Retinal pigment epithelial cell (primary cell): Measurements from ENCODE around the gene UBE2Q2.
"Not testable (repeated sequence)": the region's sequence is repeated elsewhere in the genome, so short reads cannot be mapped to it uniquely, and the experiment has no call there.

ENCODE experiments used
- DNase-seq: peaks from one replicate; pipeline ENCODE4 v3.0.0-alpha.2; 2010; ENCODE audit warnings: low read depth
- H3K4me3 ChIP-seq: 2 replicates; pipeline ENCODE4 v1.5.1; 2011; ENCODE audit warnings: mild to moderate bottlenecking, low read length, control low read depth, moderate library complexity
- CTCF ChIP-seq: conservative IDR thresholded peaks from 2 replicates; pipeline ENCODE4 v1.5.1; 2011; ENCODE audit warnings: low read depth, low read length, control low read depth, inconsistent platforms

UBE2Q2 gene

GRCh38 chr15:75868019-75868418 is 24.8 kb downstream of the UBE2Q2 start:
- H3K4me3 ChIP-seq = no peak overlapping the region
- TF ChIP-seq CTCF = no peak
- DNase-seq = no peak

- no peak for DNase-seq
- TF ChIP-seq CTCF = no peak
- H3K4me3 ChIP-seq = no peak overlapping the region
Measured at GRCh38 chr15:75869446-75869845, 26.2 kb downstream of the UBE2Q2 start.

- not testable (repeated sequence) for H3K4me3 ChIP-seq, DNase-seq
Measured at GRCh38 chr15:75871589-75871988, 28.3 kb downstream of the UBE2Q2 start.

GRCh38 chr15:75872403-75872990 is 29.2 kb downstream of the UBE2Q2 start:
- TF ChIP-seq CTCF = no peak
- no peak for DNase-seq
- H3K4me3 ChIP-seq = no peak overlapping the region

GRCh38 chr15:75884041-75884440 is 40.8 kb downstream of the UBE2Q2 start:
- H3K4me3 ChIP-seq = no peak overlapping the region
- no peak for DNase-seq
- no peak for TF ChIP-seq CTCF

GRCh38 chr15:75887178-75887577 is 43.9 kb downstream of the UBE2Q2 start:
- no peak for TF ChIP-seq CTCF
- no peak overlapping the region for H3K4me3 ChIP-seq
- DNase-seq = no peak

GRCh38 chr15:75891895-75892294 is 48.6 kb downstream of the UBE2Q2 start:
- no peak for DNase-seq
- no peak overlapping the region for H3K4me3 ChIP-seq
- no peak for TF ChIP-seq CTCF

- no peak for TF ChIP-seq CTCF
- DNase-seq = no peak
- no peak overlapping the region for H3K4me3 ChIP-seq
Measured at GRCh38 chr15:75895731-75896130, 52.5 kb downstream of the UBE2Q2 start.
